HG03378 (cell line): Measurements from ENCODE around the gene CEBPA.

ENCODE experiments used
- ATAC-seq: cut with Tn5 transposase; IDR thresholded peaks from one replicate; pipeline ENCODE4 v1.9.1; 2021; ENCODE audit warnings: mild to moderate bottlenecking, moderate library complexity; ENCODE audit not compliant: unreplicated experiment

Gene CEBPA

DNA sequence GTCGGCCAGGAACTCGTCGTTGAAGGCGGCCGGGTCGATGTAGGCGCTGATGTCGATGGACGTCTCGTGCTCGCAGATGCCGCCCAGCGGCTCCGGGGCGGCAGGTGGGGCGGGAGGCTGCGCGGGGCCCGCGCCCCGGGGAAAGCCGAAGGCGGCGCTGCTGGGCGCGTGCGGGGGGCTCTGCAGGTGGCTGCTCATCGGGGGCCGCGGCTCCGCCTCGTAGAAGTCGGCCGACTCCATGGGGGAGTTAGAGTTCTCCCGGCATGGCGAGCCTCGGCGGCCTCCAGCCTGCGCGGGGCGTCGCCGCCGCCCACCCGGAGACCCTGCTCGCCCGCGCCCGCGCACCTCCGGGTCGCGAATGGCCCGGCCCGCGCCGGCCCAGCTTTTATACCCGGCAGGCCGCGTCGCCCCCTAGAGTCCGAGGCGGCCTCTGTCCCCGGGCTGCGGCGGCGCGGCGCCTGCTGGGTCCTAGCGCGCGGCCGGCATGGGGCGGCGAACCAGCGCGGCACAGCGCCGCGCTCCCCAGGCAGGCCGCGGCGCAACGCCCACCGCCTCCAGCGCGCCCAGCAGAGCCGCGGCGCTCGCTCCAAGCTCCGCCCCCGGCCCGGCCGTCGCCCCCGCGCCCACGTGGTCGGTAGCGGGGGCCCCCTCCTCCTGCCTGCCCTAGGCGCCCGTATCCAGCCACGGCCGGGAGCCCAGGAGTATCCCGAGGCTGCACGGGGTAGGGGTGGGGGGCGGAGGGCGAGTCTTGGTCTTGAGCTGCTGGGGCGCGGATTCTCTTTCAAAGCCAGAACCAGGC is at the start of gene CEBPA:
Gene CEBPA (minus strand): TSS at position 360 of the 799 bp plus-strand sequence. CDS start 120 bp downstream, at position 240.
- no peak for ATAC-seq

DNA sequence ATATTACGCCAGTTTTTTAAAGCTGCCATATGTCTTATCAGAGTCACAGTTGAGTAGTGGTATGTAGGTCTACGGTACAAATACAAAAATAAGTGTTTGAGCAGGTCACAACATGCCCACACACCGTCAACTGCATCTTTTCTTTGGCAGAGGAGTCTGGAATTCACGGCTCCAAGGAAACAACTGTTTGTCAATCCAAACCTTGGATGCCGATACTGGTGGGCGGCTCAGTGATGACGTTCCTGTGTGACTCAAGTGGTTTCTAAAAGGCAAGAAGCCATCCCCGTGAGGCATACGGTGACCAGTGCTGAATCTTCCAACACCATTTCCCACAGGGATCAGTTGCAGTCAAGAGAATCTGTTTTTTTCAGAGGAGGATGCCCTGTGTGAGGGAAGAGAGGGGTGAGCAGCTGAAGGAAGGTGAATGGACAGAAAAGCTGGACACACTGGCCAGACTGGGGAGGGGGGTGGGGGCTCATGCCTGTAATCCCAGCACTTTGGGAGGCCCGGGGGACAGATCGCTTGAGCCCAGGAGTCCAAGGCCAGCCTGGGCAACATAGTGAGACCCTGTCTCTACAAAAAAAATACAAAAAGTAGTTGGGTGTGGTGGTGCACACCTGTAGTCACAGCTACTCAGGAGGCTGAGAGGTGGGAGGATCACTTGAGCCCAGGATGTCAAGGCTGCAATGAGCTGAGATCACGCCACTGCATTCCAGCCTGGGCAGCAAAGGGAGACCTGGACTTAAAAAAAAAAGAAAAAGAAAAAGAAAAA is 48.4 kb upstream of the CEBPA start:
- no peak for ATAC-seq

DNA sequence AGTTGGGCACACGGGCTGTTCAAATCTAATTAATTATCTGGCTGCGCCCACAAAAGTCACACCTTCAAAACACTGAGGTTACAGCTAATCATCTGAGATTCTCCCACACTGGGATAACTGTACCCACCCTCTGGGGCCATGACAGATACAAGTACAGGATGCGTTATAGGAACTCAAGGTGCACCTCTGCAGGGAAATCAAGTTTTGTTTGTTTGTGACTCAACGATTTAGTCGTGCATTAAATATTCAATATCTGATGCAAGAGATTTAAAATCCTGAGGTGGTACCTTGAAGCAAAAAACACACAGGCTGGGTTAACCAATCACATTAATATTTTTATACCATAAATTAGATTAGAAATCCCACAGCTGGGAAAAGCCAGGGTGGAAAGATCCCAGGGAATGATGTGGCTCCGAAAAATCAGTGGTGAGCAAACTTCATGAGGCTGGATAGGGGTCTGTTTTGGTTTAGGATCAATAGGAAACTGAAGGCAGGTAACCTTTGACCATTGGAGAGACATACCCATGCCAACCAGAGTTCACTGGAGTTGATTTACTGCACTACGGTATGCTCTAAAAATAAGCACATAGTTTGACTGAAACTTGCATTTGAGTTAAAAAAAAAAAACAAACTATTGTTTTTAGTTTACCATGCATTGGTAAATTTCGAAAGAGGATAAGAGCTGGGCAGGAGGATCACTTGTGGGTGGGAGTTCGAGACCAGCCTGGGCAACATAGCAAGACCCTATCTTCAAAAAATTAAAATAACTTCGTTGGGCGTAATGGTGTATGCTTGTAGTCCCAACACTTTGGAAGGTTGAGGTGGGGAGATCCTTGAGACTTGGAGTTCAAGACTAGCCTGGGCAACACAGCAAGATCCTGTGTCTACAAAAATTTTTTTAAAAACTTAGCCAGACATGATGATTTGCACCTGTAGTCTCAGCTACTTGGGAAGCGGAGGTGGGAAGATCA is 47.3 kb upstream of the CEBPA start:
- ATAC-seq: no peak

DNA sequence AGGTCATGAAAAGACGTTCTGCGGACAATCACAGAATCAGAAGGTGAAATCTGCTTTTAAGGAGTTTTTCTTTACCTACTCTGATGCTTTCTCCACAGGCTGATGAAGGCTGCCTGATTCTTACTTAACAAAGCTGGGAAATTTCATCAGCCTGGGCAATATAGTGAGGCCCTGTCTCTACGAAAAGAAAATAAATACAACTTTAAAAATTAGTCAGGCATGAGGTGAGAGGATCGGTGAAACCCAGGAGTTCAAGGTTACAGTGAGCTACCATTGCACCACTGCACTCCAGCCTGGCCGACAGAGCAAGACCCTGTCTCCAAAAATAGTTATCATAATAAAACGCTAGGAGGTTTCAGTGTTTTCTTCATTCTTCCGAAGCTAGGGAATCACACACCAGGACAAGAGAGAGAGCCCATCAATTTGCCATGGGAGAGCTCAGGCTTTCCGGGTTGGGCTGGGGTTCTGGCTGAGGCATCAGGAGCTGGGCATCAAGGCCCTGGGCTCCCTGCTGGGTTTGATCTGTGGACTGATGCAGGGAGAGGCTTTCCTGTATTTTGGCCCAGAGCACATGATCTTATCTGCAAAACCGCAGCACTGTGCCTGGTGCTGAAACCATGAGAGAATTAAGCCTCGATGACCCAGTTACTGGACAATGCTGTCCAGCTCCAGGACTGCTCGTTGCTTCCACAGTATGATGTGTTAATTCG is 46.1 kb upstream of the CEBPA start:
- ATAC-seq: no peak

DNA sequence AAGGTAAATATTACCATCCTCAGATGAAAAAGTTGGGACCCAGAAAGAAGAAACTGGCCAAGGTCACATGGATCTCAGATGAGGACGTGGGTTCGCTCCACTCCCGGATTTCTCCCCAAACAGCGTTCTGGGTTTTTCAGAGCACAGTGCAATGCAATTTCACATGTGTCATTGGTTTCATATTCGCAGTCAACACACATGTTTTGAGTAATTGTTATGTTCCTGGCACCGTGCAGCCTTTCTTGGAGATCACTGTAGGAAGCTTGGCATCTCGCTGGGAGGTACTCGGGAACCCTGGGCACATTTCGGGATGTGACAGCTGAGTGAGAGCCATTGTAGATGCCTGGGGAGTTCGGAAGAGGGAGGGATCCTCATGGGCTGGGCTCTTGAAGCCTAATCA is 45.0 kb upstream of the CEBPA start:
- no peak for ATAC-seq

DNA sequence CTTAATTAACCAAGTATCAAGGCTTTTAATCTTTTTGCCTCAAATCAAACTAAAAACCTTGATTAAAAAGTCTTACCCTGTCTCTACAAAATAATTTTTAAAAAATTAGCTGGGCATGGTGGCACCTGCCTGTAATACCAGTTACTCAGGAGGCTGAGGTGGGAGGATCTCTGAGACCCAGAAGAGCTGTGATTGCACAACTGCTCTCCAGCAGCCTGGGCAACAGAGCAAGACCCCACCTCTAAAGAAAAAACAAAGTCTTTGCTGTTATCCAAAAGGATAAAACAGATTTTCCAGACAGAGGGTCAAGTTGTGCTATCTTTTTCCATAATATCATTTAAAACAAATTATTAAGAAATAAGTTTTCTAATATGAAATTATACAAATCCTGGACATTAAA is 44.3 kb upstream of the CEBPA start:
- no peak for ATAC-seq

DNA sequence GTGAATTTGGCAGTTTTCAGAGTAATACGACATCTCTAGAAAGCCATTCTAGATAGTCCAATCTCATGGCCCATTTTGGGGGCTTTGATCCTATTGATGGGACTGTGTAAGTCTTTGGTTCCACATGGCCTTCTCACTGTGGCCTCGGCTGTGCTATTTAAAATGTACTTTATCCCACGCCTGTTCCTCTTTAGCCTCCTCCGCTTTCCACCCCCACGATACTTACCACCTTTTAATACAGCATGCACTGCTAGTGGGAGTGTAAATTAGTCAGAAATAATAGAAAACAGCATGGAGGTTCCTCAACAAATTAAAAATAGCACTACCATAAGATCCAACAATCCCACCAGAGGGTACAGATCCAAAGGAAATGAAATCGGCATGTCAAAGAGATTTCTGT is 42.8 kb upstream of the CEBPA start:
- ATAC-seq: no peak

DNA sequence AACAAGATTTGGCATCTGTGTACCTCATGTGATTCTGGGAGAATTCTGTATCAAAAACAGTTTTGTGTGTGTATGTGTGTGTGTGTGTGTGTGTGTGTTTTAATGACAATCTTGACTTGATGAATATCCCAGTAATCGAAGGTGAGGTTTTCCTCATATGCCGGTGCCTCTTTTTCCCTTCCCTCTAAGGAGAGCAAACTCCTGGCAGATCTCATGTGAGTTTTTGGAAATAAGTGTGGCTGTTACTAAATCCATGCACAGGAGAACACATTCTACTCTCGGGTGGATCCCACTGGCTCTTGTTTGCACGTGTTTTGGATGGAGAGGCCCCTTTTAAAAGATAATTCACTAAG is 42.2 kb upstream of the CEBPA start:
- ATAC-seq: no peak

DNA sequence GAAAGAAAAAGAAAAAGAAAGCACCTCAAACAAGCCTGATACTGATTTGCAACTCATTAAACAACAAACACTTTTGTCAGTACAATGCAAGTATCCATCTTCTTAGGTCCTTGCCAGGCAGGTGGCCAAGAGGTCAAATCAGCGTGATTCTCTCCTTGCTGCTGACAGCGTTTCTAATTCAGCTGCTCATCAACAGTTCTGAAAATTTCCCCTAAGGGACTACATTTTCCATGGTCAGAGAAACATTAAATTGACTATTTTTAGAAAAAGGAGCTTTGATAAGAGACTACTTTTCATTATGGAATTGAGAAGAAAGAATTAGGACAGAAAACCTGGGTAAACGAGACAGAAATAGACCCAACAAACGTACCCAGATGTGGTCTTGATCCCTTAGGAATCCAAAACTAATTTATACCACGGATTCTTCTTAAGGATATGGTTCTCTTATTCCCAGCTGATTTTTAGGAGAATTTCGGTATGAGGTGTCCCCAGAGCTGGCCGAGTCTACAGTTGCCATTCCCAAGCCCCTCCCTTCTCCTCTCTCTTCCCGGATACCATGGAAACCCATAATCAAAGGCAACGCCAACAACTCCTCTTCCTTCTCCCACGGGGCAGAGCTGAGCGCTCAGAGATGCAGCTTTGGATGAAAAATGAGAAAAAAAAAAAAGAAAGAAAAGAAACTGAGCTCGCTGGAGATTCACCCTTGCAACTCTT is 41.7 kb upstream of the CEBPA start:
- ATAC-seq: no peak

DNA sequence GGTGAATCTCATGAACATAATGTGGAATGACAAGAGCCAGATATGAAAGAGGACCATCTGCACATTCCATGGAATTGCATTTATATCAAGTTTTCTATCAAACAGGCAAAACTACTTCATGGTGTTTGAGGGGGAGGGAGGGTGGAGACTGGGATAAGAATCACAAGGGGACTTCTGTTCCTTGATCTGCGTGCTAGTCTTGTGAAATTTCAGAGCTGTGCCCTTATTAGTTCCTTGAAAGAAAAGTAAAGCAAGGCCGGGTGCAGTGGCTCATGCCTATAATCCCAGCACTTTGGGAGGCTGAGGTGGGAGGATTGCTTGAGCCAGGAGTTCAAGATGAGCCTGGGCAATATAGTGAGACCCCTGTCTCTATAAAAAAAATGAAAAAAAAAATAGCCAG is 41.0 kb upstream of the CEBPA start:
- no peak for ATAC-seq

DNA sequence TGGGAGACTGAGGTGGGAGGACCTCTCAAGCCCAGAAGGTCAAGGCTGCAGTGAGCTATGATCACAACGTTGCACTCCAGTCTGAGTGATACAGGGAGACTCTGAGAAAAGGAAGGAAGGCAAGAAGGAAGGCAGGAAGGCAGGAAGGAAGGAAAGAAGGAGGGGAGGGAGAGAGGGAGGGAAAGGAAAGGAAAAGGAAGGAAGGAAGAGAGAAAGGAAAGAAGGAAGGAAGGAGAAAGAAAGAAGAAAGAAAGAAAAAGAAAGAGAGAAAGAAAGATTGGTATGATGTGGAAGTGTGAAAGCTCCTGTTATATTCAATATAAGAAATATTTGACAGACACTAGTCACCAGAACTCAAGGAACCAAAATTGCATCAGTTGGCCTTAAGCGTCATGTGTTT is 38.7 kb upstream of the CEBPA start:
- no peak for ATAC-seq

DNA sequence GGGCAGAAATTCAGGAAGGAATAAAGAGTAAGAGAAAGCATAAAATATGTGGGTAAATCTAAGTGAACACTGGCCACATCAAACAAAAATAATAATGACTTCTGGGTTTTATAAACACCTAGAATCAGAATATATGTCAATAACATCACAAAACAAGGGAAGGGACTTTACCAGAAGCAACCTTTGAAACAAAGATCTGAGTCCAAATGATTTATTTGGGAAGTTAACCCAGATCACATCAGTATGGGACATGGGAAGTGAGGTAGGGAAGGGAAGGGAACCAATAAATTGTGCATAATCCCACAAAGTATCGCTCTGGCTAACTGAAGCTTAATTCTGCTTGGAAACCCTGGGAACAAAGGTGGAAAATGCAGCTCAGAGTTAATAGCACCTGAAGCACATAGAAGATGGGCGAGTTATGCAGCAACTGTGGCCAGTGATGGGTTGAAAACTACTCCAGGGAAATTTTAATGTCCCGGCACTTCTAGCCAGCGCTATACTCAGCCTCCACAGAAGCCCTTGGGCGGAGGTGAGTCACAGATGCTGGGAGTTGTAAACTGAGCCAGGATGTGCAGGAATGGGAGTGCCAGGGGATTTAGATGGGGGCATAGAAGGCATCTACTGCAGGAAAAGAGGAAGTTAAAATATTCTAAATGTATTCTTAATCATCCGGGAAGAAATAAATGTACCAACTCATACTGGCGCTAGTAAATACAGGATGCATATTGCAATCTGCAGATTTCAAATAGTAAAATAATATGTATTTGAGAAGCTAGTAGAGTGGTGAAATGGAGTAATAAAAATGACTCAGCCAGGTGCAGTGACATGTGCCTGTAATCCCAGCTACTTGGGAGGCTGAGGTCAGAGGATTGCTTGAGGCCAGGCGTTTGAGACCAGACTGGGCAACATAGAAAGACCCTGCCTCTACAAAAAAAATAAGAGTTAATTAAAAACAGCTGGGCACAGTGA is 37.0 kb upstream of the CEBPA start:
- no peak for ATAC-seq

DNA sequence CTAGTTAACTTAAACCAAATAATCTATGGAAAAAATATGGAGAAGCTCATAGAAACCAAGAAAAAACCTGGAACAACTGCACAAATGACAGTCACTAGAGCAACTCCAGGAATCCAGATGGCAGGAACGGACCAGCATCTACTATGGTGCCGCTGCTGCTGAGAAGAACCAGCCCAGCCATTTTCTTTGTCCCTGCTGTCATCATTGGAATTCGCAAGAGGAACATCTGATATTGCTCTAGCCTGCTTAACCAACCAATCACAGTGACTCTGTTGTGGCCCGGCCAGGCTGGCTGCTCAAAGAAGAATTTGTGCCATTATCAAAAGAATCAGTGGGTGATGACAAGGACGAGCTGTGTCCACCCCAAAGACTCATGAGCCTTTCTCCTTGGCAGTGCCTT is 33.1 kb upstream of the CEBPA start:
- no peak for ATAC-seq

DNA sequence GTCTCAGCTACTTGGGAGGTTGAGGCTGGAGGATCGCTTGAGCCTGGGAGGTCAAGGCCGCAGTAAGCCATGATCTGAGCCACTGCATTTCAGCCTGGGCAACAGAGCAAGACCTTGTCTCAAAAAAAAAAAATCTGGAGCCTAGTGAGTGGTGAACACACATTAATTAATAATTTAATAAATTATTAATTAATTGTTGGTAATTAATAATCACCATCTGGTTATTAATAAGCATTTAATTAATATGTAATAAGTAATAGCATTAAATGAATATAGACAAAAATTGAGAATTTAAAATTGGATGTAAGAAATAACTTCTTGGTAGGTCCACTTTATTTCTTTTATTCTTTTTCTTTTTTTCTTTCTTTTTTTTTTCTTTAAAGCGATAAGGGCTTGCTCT is 31.9 kb upstream of the CEBPA start:
- no peak for ATAC-seq

DNA sequence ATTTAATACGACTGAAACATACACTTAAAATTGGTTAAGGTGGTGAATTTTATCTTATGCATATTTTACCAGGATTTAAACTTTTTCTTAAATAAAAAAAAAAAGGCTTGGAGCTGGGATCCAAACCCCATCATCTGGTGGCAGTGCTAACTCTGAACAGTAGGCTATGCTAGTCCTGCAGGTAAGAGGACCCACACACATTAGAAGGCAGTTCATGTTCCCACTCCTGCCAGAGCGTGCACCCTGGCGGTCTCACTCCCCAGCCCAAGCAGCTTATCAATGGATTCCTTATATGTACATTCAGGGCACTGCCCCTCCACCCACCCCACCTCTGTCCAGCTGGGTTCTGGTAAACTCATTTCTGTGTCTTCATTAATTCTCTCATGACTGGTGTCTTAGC is 31.3 kb upstream of the CEBPA start:
- ATAC-seq: no peak

DNA sequence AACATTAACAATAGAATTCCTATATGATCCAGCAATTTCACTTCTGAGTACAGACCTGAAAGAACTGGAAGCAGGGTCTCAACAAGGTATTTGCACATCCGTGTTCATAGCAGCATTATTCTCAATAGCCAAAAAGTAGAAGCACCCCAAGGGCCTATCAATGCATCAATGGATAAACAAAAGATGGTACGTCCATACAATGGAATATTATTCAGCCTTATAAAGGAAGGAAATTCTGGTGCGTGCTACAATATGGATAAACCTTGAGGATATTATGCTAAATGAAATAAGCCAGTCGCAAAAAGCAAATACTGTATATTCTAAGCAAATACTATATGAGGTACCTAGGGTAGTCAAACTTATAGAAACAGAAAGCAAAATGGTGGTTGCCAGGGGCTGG is 30.8 kb upstream of the CEBPA start:
- ATAC-seq: no peak

DNA sequence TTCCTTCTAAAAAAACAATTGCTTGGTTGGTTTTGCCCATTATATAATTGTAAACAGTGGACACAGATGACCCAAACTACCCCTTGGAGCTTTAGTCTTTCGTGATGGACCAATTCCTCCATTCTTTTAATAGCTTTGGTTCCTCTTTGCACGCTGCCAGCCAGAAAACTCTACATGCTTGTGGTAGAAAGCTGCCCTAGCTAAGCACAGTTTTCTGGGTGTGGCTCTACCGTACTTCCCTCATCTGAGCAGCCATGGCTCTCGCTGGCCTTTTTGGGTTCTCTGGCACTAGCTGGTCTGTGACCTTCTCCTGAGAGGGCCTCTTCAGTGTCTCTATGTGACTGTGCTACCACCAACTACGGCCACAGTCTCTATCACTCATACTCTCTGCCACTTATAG is 29.9 kb upstream of the CEBPA start:
- ATAC-seq: no peak

DNA sequence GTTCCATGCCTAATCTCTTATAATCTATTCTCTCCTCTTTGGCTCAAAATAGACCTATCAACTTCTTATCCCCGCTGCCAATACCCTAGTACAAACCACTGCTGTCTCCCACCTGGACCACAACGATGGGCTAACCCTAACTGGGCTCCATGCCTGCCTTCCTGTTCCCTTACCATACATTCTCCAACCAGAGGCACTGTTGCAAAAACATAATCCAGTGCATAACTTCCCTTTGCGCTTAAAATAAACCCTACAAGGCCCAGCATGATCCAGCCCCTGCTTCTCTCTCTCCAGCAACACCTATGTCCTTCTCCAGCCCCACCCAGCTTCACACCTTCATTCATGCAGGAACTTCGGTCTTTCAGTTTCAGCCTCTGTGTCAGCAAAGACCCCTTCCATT is 27.4 kb upstream of the CEBPA start:
- no peak for ATAC-seq

DNA sequence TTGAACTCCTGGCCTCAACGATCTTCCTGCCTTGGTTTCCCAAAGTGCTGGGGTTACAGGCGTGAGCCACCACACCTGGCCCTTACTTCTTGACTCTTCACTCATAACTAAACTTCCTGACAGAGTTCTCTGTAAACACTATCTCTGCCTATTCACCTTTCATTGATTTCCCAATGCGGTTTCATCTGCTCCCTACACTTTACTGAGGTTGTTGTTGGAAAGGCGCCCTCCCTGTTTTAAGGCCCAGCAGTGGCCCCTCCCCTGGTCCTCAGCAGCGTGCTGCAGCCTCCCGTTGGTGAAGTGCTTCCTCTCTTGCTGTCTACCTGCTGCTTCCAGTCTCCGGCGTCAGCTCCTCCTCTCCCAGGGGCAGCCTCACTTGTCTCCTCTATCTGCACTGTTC is 26.7 kb upstream of the CEBPA start:
- no peak for ATAC-seq
